Measurements from ENCODE around the gene BACE2. TPM values are rescaled to one million over a fixed set of nuclear protein-coding genes. Genes with fewer than 3 reads are reported as not detected.

BACE2 gene
- total RNA-seq (10 to 100 TPM in 2 of 4 donors, 1 to 10 TPM in 2; 5.3 to 13.9 (median 9.1) TPM), polyA plus RNA-seq (10 to 100 TPM in 1 of 3 donors, 1 to 10 TPM in 2; 5.8 to 16.0 (median 6.2) TPM)
- long read RNA-seq, donor 1, partial matches to known transcripts, result 0 of 6 reads
- long read RNA-seq, donor 1, other reads (novel, unspliced or antisense), result 3 of 6 reads
- long read RNA-seq, donor 2, full-length matches to known transcripts, result 9 of 15 reads
- long read RNA-seq, donor 2, partial matches to known transcripts, result 0 of 15 reads
- long read RNA-seq, donor 2, other reads (novel, unspliced or antisense), result 6 of 15 reads

DNA sequence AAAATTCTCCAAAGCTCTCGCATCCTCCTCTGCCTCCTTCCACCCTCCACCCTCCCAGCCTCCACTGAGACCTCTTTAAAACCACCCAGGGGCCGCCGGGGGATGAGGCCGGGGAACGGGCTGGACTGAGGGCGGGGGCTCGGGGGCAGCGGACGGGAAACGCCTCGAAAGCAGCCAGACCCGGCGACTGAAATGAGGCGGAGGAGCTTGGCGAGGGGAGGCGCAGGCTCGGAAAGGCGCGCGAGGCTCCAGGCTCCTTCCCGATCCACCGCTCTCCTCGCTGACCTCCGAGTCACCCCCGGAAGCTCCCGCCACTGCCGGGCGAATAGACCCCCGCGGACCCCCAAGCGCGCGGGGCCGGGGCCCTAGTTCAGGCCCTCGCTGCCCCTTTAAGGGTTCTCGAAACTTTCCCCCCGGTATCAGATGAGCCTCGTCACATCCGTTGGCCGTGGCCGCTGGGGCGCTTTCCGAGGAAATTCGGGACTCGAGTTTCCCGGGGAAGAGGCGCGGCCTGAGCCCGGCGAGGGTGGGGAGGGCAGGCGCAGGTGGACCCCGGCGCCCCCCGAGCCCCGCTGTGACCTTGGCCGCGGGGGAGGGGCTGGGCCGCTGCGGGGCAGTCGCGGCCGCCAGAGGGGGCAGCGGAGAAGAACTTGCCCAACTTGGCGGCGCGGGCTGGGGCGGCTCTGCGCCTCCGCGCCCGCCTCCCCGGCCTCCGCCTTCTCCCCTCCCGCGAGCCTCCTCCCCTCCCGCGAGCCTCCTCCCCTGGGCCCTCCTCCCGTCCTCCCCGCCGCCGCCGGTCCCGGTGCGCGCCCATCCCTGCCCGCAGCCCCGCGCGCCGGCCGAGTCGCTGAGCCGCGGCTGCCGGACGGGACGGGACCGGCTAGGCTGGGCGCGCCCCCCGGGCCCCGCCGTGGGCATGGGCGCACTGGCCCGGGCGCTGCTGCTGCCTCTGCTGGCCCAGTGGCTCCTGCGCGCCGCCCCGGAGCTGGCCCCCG is at the start of gene BACE2:
Gene BACE2, plus strand, starts transcription at position 813 of the 995 bp plus-strand sequence. Its CDS starts 104 bp downstream, at position 917.
- peak; percentile 70 to 83 (median 77) for ATAC-seq
- intact Hi-C loops (cut with DNase I), result no loop called here
- 0 to 1% (median 1%) methylated on average over 49 to 111 of the region's 111 CpGs for WGBS, 3 donors
- no peaks in the 10 kb centered on the region for H3K36me3 ChIP-seq (ENCODE audit: insufficient read depth in 1 of 2, low read depth in 1 of 2)
- peak; percentile 83 to 85 for DNase-seq
- H3K9me3 ChIP-seq, result no peaks in the 10 kb centered on the region
- TF ChIP-seq, protein P1, sequence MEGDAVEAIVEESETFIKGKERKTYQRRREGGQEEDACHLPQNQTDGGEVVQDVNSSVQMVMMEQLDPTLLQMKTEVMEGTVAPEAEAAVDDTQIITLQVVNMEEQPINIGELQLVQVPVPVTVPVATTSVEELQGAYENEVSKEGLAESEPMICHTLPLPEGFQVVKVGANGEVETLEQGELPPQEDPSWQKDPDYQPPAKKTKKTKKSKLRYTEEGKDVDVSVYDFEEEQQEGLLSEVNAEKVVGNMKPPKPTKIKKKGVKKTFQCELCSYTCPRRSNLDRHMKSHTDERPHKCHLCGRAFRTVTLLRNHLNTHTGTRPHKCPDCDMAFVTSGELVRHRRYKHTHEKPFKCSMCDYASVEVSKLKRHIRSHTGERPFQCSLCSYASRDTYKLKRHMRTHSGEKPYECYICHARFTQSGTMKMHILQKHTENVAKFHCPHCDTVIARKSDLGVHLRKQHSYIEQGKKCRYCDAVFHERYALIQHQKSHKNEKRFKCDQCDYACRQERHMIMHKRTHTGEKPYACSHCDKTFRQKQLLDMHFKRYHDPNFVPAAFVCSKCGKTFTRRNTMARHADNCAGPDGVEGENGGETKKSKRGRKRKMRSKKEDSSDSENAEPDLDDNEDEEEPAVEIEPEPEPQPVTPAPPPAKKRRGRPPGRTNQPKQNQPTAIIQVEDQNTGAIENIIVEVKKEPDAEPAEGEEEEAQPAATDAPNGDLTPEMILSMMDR (IDR thresholded peaks at IDR 0.05), result peak; percentile 47
- H3K27ac ChIP-seq, result peak within 1 kb of the TSS; percentile 84
- H3K4me1 ChIP-seq, result no peaks in the 10 kb centered on the region
- peak within 1 kb of the TSS; percentile 72 for H3K4me3 ChIP-seq
- H3K27me3 ChIP-seq (ENCODE audit: insufficient read depth in 3 of 3, low read length in 2 of 3), result peaks cover 0 to 9% (median 0%) of the 10 kb centered on the region in 3 donors

DNA sequence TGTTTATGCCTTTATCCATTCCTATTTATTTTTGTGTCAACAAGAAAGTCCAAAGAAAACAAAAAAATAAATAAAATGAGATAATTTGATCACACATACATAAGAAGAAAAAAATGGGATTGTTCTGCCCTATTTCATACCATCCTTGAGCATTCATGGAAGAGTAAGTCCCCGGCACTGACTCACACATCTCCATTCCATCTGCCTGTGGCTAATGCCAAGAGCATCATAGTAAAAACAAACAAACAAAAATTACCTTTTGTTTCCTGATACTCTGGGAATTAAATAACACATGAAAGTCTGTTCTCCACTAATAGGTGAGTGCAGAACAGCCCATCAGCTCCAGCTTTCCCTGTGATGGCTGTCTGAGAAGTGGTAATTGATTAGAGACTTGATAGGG is 48.1 kb upstream of the BACE2 start:
- Histone ChIP-seq H3K27me3 (ENCODE audit: insufficient read depth in 3 of 3, low read length in 2 of 3) (peaks cover 0 to 4% (median 0%) of the 10 kb centered on the region in 3 donors), H3K4me1 (no peaks in the 10 kb centered on the region), H3K4me3 (no peak overlapping the region), H3K9me3 (no peaks in the 10 kb centered on the region), H3K36me3 (ENCODE audit: insufficient read depth in 1 of 2, low read depth in 1 of 2) (no peaks in the 10 kb centered on the region), H3K27ac (no peak overlapping the region)
- TF ChIP-seq, protein P1 (IDR thresholded peaks at IDR 0.05), result no peak
- intact Hi-C loops (cut with DNase I), result loop anchor here in 1 of 2 donors (5.0 kb wide), 1 partner anchor 342 kb away; no protein-coding TSS in a partner anchor
- ATAC-seq, result no peak
- WGBS, 3 donors, result 83 to 95% (median 86%) methylated on average over 1 of the region's 1 CpG
- DNase-seq, result no peak

DNA sequence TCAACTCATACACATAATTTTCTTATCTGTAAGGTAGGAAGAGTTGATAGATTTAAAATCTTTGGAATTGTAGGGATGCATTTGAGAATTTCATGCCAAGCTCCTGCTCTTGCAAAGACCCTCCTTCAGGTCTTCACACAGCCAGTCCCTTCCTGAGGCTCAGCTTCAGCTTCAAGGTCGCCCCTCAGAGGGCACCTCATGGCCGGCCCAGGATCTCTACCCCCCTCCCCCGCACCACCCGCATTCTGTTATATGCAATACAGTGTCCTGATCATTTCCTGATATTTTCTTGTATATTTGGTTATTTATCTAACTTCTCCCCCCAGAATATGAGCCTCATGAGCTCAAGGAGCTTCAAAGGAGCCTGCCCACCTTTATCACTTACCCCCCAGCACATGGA is 47.0 kb upstream of the BACE2 start:
- TF ChIP-seq, protein P1 (IDR thresholded peaks at IDR 0.05), result no peak
- intact Hi-C loops (cut with DNase I), result loop anchor here in 1 of 2 donors (5.0 kb wide), 1 partner anchor 341 kb away; no protein-coding TSS in a partner anchor
- H3K4me1 ChIP-seq, result no peaks in the 10 kb centered on the region
- 82 to 85% (median 85%) methylated on average over 4 of the region's 4 CpGs for WGBS, 3 donors
- peaks cover 0 to 4% (median 0%) of the 10 kb centered on the region in 3 donors for H3K27me3 ChIP-seq (ENCODE audit: insufficient read depth in 3 of 3, low read length in 2 of 3)
- DNase-seq (no peak), ATAC-seq (no peak)
- H3K36me3 ChIP-seq (ENCODE audit: insufficient read depth in 1 of 2, low read depth in 1 of 2), result no peaks in the 10 kb centered on the region
- H3K4me3 ChIP-seq, result no peak overlapping the region
- H3K27ac ChIP-seq, result no peak overlapping the region
- H3K9me3 ChIP-seq, result no peaks in the 10 kb centered on the region

DNA sequence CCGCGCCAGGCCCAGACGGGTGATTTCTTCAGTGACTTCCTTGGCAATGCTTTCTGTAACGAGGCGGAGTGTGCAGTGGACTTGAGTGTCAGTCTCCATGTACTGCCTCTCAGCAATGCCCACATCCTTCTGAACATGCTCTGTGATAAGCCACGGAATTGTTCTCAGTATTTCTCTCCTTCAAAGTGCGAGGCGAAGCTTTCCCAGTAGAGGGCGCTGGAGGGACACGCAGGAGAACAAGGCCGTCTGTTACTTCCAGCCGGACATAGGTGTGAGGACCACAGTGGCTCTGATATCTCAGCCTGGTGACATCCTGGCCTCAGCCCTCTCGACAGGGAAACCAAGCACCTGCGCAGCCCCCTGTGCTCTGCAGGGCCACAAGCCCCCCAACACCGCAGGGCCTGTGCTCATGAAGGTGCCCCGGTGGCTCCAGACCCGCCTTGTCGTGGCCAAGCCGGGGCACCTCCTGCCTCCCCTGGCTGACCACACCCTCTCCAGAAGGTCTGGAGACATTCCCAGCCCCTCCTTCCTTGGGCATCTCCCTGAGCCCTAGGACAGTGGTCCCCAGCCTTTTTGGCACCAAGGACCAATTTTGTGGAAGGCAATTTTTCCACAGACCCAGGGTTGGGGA is 46.1 kb upstream of the BACE2 start:
- peaks cover 0 to 4% (median 0%) of the 10 kb centered on the region in 3 donors for H3K27me3 ChIP-seq (ENCODE audit: insufficient read depth in 3 of 3, low read length in 2 of 3)
- no peaks in the 10 kb centered on the region for H3K36me3 ChIP-seq (ENCODE audit: insufficient read depth in 1 of 2, low read depth in 1 of 2)
- TF ChIP-seq, protein P1 (IDR thresholded peaks at IDR 0.05), result peak; percentile 71
- DNase-seq (peak; percentile 81 to 82), ATAC-seq (peak; percentile 56 to 80 (median 62))
- H3K4me3 ChIP-seq, result no peak overlapping the region
- no peaks in the 10 kb centered on the region for H3K9me3 ChIP-seq
- intact Hi-C loops (cut with DNase I), result loop anchor here in 1 of 2 donors (5.0 kb wide), 1 partner anchor 340 kb away; no protein-coding TSS in a partner anchor
- no peak overlapping the region for H3K27ac ChIP-seq
- whole genome bisulfite sequencing, 3 donors, result 42 to 54% (median 45%) methylated on average over 18 to 19 of the region's 19 CpGs
- H3K4me1 ChIP-seq, result no peaks in the 10 kb centered on the region

Data from psoas muscle (tissue), 8 donors.